Testis (tissue), 2 donors: ENCODE results near the gene SMAD4.

Source experiments
- CTCF ChIP-seq, 3 experiments: fragments of 450-650 bp in 2 of 3; fragments of 200-600 bp in 1 of 3; sonication (generic) in 1 of 3; IDR thresholded peaks; one replicate each; pipeline ENCODE4 v1.5.1; 2016 to 2019; ENCODE audit warnings: antibody characterized with exemption in 3 of 3, mild to moderate bottlenecking in 2 of 3, moderate library complexity in 1 of 3
- POLR2A ChIP-seq: fragments of 450-650 bp; IDR thresholded peaks from one replicate; pipeline ENCODE4 v1.6.1; 2017; ENCODE audit warnings: antibody characterized with exemption, mild to moderate bottlenecking, moderate library complexity

- TF ChIP-seq CTCF (IDR thresholded peaks at IDR 0.05) = no peak
- no peak for TF ChIP-seq POLR2A
These were observed 2.2 kb downstream of the SMAD4 start for GRCh38 chr18:51032193-51032592.
